22Rv1 (cell line): ENCODE results near the gene TCEANC.

ENCODE experiments used
- ZFX ChIP-seq: fragments of 450-650 bp; IDR thresholded peaks from 2 replicates; pipeline ENCODE4 v1.6.1; 2017; ENCODE audit warnings: antibody characterized with exemption, borderline replicate concordance
- TF ChIP-seq, protein P1 (sequence below): fragments of 450-650 bp; IDR thresholded peaks from 2 replicates; pipeline ENCODE4 v1.5.1; 2017; ENCODE audit warnings: mild to moderate bottlenecking

DNA sequence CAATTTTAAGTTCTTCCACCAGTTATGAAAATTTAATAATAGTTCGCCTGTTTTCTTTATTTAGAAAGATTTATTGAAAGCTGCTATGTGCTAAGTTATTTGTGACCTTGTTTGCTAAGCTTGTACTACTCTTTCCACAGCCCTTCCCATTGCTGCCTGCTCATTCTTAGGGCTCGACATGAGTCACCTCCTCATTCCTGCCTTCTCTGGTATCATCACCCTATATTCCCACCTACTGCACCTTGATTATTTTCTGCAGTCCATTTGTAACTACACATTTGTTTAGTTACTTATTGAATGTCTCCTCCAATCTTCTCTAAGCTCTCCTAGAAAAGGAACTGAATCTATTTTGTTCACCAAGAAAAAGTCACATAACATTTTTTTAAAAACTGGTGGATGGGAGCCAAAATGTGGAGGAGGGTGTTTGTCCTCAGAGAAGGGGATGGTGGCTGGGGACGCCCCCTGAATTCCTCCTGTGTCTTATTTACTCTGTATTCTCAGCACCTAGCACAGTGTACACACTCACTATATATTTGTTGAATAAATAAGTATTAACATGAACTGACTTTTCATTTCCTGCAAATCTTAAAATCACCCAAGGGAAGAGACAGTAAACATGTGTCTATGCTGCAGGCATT is 32.3 kb downstream of the TCEANC start:
- TF ChIP-seq, protein P1, sequence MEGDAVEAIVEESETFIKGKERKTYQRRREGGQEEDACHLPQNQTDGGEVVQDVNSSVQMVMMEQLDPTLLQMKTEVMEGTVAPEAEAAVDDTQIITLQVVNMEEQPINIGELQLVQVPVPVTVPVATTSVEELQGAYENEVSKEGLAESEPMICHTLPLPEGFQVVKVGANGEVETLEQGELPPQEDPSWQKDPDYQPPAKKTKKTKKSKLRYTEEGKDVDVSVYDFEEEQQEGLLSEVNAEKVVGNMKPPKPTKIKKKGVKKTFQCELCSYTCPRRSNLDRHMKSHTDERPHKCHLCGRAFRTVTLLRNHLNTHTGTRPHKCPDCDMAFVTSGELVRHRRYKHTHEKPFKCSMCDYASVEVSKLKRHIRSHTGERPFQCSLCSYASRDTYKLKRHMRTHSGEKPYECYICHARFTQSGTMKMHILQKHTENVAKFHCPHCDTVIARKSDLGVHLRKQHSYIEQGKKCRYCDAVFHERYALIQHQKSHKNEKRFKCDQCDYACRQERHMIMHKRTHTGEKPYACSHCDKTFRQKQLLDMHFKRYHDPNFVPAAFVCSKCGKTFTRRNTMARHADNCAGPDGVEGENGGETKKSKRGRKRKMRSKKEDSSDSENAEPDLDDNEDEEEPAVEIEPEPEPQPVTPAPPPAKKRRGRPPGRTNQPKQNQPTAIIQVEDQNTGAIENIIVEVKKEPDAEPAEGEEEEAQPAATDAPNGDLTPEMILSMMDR = no peak
- no peak for TF ChIP-seq ZFX
